GM20431 (cell line): ENCODE data around the gene FIBCD1.

ENCODE experiments used
- in situ Hi-C: fragments of 300-500 bp; cut with MseI, MboI; formaldehyde crosslinking; loops from one replicate; pipeline ENCODE4 v1.15.0; 2020; ENCODE audit warnings: low sequenced_read_pairs; ENCODE audit not compliant: unreplicated experiment

Gene FIBCD1

DNA sequence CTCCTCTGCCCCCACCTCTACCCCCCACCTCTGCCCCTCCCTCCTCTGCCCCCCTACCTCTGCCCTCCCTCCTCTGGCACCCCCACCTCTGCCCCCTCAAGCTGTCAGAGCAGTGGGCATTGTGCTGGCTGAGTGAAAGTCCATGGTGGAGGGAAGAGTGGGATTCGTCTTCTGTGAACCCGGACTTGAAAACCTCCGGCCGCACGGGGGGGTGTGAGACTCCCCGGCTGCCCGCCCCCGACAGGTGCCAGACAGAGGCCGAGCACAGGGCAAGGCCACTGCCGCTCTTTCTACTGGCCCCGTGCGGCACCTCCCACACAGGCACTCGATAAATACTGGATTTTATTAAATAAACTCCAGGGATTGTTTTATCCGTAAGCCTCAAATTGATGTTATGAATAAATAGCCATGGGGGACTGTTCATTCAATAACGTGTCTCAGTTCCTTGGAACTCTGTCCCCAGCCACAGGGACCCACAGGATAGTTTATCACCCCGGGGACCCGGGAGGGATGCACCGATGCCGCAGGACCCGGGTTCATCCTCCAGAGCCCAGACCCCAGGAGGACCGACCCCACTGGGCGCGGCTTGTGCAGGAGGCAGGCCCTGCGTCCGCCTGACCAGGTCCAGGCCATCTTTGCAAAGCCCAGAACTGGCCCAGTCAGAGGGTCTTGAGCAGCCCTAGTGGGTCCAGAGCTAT lies 39.8 kb downstream of the FIBCD1 start:
- in situ Hi-C loops = no loop called here

- in situ Hi-C loops = no loop called here
These were observed 40.5 kb downstream of the FIBCD1 start for GRCh38 chr9:130898552-130898852.

GRCh38 chr9:130897848-130898551 lies 41.0 kb downstream of the FIBCD1 start:
- in situ Hi-C loops = no loop called here

- in situ Hi-C loops = no loop called here
These were observed 41.8 kb downstream of the FIBCD1 start for GRCh38 chr9:130897105-130897751.

- in situ Hi-C loops = no loop called here
These were observed 42.6 kb downstream of the FIBCD1 start, which contains the start of gene QRFP for GRCh38 chr9:130896233-130897014. Gene QRFP, minus strand, starts transcription at chr9:130896812. Its CDS starts 2,974 bp downstream, at chr9:130893838.

- in situ Hi-C loops = no loop called here
These were observed 43.4 kb downstream of the FIBCD1 start for GRCh38 chr9:130895481-130896232.

GRCh38 chr9:130895038-130895437 lies 44.0 kb downstream of the FIBCD1 start:
- in situ Hi-C loops = no loop called here

- in situ Hi-C loops = no loop called here
These were observed 44.5 kb downstream of the FIBCD1 start for GRCh38 chr9:130894546-130894945.

DNA sequence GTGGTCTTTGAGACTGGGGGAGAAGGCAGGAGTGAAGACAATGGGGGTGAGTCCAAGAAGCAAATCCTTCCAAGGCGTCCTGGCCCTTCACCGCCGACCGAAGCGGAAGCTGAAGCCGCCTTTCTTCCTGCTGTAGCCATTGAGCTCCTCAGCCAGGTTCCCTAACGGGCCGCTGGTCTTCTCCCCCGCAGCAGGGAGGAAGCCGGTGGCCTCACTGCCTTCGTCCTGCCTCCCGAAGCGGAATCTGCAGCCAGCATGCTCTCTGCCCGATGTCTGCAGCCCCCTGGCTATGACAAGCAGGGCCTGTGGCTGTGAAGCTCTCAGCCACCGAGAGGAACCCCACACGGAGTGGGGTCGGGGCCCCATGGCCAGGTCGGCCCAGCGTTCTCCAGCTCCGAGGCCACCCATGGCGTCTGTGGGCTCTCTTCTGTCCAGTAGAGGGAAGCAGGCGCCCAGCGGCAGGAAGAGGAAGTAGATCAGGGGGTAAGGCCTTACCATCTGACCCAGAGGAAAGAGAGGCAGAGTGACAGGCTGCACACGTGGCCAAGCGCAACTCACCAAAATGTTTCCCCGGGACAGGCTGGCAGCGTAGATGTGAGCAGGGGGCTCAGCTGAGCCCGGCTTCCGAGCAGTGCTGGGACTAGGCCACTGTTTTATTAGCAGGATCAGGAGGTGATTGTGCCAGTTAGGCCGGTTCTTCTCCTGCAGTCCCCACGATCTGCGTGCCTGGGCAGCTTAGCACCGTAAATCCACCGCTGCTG lies 45.5 kb downstream of the FIBCD1 start:
- in situ Hi-C loops = no loop called here

DNA sequence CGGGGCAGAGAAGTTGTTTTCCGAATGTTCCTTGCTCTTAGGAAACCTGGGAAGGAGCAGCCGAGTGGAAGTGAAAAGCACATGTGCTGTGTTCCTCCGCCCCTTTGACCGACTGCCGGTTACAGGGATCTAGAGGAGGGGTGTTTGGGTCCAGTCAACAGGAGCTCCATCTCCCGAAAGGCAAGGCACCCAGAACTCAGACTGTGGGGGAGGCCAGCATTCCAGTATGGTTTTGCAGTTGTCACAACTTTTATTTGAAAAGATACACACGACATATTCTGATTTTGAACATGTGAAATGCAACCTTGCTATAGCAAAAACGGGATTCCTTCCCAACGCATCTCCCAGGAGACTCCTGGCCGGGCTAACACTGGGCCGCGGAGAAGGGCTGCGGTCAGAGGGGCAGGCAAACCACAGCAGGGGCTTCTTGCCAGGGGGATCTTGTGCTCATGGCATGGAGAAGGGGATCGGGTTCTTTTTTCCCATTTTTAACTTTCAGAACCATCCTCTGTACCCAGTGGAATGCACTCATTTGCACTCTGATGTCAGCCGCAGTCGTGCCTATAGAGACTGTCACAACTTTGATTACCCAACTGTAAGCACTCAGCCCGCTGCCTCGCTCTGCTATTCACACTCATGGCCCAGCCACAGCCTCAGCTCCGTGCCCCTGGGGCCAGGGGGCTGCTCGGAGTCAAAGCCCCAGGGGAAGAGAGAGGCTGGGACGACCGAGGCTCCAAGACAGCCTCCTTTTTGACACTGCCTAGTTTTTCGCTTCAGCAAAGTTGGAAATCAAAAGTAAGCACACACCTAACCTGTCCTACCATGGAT lies 46.4 kb downstream of the FIBCD1 start:
- in situ Hi-C loops = no loop called here

GRCh38 chr9:130891688-130892476 lies 47.2 kb downstream of the FIBCD1 start:
- in situ Hi-C loops = no loop called here

DNA sequence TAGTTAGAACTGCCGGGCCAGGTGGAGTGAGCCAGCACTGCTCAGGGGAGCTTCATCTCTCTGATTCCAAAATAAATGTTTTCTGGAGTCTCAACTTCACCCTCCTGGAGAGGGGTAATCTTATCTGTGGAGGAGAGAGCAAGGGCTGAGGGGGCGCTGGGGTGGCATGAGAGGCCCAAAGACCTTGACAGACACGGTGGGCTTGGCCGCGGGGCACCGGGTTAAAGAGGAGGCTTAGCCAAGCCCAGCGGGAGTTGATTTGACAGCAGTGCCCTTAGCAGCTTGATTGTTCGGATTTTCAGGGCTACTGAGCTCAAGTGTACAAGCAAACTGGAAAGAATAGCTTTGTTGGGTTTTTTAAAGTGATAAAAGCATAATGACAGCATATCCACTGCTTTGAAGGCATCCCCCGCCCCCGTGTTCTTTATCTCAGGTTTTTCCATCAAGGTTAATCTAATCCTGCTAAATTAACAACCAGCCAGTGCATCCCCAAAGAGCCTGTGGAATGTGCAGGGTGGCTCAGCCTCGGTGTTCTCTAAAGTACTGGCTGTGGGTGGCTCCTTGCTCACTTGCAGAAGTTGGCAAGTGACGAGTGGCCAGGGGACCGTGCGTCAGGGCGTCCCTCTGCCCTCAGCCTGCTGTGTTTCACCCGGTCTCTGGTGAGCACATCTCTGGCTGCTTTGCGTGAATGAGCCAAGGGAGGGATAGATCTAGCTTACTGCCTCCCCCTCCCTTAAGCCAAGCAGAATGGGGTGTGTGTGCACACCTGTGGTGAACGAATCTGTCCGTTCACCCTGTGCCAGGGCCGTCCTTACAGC lies 48.0 kb downstream of the FIBCD1 start:
- in situ Hi-C loops = no loop called here

- in situ Hi-C loops = no loop called here
These were observed 48.9 kb downstream of the FIBCD1 start for GRCh38 chr9:130890124-130890523.

- in situ Hi-C loops = no loop called here
These were observed 50.7 kb downstream of the FIBCD1 start for GRCh38 chr9:130888146-130888885.

- in situ Hi-C loops = no loop called here
These were observed 51.4 kb downstream of the FIBCD1 start for GRCh38 chr9:130887494-130888144.

DNA sequence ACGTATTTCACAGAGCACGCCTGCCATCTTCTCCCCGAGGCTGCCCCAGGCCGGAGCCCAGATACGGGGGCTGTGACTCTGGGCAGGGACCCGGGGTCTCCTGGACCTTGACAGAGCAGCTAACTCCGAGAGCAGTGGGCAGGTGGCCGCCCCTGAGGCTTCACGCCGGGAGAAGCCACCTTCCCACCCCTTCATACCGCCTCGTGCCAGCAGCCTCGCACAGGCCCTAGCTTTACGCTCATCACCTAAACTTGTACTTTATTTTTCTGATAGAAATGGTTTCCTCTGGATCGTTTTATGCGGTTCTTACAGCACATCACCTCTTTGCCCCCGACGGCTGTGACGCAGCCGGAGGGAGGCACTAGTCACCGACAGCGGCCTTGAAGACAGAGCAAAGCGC lies 52.1 kb downstream of the FIBCD1 start:
- in situ Hi-C loops = no loop called here
